HG03139 (cell line): Measurements from ENCODE around the gene LYPD3.
"Not testable (repeated sequence)": the region's sequence is repeated elsewhere in the genome, so short reads cannot be mapped to it uniquely, and the experiment has no call there.

ENCODE experiments used
- ATAC-seq: cut with Tn5 transposase; IDR thresholded peaks from one replicate; pipeline ENCODE4 v1.9.1; 2021; ENCODE audit not compliant: unreplicated experiment

Gene LYPD3

DNA sequence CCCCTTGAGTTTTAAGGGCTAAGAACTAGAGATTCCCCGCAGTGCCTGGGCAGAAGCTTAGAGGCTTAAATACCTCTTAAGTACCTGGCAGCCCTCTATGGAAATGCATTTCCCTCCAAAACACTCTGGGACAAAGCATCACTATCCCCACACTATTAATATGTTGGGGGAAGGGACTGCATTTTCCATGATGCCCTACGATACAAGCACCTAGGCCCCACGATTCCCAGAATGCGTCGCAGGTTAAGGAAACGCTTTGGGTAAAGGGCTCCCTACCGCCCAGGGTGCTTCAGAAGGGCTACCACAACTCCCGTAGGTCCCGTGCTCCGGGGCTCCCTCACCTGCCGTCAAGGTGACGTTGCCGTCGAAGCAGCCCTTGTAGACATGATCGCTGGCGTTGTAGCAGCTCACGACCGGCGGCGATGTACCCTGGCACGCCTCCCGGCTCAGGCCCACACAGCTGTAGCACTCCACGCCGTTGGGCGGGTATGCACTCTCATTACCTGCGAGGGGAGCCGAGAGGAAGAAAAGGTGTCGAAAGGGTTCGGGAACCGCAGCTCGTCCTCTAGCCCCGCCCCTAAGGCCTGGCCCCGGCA lies 2.5 kb downstream of the LYPD3 start:
- ATAC-seq: no peak

DNA sequence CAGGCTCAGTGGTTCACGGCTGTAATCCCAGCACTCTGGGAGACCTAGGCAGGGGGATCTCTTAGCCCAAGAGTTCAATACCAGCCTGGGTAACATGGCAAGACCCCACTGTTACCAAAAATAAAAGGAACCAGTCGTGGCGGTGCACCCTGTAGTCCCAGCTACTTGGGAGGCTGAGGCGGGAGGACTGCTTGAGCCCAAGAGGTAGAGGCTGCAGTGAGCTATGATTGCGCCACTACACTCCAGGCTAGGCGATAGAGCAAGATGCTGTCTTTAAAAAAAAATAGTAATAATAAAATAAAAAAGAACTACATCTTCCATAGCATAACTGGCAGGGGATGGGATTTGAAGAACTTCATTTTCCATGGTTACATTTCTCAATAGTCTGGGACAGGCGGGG lies 3.0 kb downstream of the LYPD3 start:
- ATAC-seq: no peak

DNA sequence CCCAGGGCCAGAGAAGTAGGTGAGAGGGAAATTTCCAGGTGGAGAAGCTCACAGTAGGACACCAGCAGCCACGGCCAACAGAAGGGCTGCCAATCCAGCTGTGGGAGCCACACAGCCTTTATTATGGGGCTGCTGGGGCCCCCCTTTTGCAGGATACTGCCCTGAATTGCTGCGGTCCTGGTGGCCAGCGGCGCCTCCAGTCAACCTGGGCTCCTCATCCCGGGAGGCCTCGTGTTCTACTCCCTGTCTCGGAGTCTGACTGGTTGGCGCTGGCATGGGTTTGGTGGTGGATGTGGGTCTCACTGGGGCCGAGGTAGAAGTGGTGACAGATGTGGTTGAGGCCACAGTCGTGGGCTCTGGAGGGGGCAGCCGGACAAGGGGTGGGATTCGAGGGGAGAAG lies 4.1 kb downstream of the LYPD3 start:
- ATAC-seq: no peak

DNA sequence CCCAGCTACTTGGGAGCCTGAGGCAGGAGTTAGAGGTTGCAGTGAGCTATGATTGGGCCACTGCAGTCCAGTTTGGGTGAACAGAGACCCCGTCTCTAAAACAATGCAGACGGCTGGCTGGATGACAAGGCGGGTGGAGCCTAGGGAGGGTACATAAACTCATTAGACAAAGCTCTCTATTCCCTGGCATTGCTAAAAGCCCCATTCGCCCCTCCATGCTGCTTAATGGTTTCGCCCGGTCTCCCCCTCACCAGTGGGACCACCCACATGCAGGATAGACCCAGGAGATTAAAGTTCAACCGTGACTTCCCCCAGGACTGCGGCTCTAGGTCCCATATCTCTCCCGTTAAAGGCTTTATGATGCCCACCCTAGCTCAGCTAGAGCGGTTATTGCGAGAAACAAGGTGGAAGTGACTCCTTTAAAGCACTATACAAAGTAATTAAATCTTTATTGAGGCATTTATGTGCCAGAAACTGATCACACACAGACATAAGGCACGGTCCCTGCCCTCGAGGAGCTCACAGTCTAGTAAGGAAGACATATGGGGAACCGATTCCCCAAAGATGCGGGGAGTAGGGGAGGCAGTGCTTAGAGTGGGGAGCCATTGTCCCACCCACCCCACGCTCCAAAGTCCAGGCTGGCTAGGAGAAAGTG lies 4.9 kb downstream of the LYPD3 start:
- ATAC-seq: no peak

DNA sequence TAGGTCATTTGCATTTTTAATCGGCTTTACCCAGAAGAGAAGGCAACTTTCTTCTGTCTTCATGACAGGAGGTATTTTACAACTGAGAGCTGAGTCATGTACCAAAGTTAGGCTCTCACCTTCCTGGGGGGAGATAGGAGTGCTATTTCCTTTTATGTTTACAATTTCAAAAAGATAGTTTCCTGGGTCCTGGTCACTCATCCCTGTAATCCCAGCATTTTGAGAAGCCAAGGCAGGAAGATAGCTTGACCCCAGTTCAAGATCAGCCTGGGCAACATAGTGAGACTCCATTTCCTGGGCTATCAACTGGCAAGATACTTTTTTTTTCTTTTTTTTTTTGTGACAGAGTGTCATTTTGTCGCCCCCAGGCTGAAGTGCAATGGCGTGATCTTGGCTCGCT lies 7.6 kb downstream of the LYPD3 start:
- ATAC-seq: no peak

DNA sequence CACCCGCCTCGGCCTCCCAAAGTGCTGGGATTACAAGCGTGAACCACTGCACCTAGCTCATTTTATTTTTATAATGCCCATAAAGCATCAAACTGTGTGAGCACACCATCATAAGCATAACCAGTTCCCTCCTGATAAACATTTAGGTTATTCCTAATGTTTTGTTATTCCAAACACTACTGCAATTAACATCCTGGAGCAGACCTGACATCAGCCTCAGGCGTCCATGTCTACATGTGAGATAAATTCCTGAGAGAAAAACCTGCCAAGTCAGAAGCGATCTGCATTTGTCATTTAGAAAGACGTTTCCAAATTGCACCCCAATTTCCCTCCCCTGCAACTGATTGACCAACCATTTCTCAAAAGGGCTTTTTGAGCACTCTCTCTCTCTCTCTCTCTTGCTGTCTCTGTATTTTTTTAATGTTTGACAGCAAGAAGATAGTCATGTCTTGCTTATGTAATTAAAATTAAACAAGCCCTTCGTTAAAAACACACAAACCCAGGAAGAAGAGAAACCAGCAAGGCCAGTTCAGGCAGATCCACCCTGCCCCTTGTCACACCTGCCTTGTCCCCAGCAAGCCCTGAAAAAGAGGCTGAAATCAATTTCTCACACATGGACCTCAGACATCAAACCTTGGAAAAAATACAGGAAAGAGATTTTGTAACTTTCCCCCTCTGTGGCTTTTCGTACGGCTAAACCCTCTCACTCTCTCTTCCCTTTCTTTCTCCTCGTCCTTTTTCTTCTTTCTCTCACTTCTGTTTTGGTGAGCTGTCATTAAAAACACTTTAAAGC lies 9.9 kb downstream of the LYPD3 start:
- ATAC-seq: no peak

DNA sequence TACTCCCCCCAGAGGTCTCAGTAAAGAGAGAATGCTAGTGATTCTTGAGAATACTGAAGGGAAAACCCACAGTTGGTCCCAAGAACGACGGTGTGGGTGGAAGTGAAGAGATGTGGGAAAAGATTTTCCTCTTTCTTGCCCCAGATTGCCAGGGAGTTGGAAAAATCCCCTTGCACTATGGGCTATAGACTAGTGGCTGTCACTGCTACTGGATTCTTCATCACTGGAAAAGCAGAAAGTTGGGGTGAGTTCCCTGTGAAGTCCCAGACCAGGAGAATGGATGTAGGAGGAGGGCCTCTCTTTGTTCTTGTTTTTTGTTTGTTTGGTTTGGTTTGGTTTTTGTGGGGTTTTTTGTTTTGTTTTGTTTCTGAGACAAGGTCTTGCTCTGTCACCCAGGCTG lies 11.4 kb downstream of the LYPD3 start:
- no peak for ATAC-seq

DNA sequence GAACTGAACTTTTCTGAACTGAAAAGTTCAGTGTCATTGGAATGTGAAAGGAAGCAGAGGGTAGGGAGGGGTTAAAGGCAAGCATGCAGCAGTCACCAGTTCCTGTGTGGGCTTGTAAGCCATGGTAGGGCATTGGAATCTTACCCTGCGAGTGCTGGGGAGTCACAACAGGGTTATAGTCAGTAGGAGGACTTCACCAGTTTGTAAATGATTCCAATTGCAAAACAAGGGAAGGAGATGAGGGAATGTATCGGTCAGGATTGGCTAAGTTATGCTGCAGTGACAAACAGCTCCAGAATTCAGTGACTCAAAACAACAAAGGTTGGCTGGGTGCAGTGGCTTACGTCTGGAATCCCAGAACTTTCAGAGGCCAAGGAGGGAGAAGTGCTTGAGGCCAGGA lies 12.8 kb downstream of the LYPD3 start:
- ATAC-seq: no peak

DNA sequence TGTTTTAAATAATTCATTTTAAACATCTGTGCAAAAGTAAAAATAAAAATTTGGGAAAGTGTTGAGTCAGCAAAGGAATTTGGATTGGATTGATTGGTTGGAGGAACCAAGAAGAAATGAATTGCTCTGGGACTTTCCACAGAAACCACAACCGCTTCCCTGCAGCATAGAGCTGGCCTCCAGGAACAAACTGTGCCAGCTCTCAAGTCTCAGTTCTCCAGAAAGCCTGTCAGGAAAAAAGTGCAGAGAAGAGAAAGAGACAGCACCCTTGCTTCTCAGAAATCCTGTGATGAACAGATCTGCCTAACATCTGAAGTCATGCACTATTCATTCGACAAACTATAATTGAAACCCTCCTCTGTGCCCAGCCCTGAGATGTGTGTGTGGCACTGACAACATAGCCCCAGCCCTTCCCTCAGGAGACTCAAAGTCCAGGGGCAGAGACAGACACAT lies 14.8 kb downstream of the LYPD3 start:
- no peak for ATAC-seq

DNA sequence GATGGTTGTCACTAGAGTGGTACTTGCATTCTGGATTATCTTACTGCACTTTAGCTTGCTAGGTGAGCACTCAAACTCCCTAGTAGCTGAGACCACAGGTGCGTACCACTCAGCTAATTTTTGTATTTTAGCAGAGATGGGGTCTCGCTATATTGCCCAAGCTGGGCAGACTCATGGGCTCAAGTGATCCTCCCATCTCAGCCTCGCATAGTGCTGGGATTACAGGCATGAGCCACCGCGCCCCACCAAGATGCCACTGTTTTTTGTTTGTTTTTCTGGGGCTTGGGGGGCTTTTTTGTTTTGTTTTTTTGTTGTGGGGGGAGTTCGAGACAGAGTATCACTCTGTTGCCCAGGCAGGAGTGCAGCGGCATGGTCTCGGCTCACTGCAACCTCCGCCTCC lies 17.8 kb downstream of the LYPD3 start:
- ATAC-seq: no peak

DNA sequence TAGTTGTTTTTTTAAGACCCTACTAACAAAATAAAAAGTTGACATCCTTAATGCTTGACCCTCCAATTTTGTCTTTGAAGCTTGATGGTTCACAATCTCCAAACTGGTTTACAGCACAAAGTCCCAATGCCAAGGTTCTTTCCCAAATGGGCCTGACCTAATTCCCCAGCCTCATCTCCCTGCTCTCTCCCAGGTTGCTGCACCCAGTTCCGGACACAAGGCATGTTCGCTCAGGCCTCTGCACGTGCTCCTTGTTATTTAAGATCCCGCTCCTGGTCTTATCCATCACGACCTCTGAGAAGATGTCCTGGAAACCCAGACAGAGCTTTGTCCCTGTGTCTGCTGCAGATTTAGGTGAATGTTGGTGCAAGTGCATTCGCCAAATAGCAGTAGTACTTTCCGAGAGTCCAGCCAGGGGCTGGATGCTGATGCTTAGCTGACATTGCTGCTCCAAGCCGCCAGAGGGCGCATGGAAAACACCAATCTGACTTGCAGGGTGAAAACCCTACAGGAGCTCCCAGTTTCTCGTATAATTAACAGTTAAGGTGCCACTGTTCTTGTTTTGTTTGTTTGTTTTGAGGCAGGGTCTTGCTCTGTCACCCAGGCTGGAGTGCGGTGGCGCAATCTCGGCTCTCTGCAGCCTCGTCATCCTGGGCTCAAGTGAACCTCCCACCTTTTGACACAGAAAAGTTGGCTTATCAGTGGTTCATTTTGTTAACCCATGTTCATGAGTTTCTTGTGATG lies 18.5 kb downstream of the LYPD3 start:
- ATAC-seq: no peak

DNA sequence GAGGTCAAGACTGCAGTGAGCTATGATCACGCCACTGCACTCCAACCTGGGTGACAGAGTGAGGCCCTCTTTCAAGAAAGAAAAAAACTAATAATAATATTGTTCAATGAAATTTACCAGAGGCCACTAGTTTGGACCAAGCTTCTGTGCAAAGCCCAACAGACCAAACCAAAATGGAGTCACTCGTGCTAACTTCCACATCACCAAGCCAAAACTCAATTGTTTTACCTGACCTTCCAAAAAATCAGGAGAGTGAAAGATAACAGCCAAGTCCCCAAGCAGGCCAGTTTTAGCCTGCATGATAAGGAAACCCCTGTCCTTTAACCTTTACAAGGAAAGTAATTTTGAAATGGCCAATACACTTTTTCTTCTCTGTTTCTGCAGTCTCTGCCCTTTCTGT lies 20.0 kb downstream of the LYPD3 start:
- ATAC-seq: no peak

DNA sequence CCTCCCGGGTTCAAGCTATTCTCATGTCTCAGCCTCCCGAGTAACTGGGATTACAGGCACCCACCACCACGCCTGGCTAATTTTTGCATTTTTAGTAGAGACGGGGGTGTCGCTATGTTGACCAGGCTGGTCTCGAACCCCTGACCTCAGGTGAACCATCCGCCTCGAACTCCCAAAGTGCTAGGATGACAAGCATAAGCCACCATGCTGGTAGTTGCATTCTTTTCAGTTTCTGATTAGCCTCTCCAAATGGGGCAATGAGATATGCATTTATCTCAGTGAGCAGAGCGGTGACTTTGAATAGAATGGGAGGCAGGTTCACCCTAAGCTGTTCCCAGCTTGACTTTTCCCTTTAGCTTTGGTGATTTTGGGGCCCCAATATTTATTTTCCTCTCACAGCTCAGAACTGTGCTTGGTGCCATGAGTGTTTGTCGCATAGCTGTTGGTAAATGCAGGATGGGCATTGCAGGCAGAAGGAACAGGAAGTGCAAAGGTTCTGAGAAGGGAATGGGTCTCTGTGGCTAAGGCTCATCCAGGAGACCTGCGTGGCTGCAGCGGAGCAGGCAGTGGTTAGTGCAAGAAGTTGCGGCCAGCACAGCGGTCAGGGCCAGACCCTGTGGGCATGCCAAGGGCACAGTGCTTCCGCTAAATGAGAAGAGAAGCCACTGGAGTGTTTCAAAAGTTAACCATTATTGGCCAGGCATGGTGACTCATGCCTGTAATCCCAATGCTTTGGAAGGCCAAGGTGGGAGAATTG lies 20.7 kb downstream of the LYPD3 start:
- no peak for ATAC-seq

DNA sequence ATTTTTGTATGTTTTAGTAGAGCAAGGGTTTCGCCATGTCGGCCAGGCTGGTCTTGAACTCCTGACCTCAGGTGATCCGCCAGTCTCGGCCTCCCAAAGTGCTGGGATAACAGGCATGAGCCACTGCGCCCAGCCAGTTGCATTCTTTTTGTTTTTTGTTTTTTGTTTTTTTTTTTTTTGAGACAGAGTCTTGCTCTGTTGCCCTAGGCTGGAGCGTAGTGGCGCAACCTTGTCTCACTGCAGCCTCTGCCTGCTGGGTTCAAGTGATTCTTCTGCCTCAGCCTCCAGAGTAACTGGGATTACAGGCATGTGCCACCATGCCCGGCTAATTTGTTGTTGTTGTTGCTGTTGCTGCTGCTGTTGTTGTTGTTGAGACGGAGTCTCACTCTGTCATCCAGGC lies 21.3 kb downstream of the LYPD3 start:
- not testable (repeated sequence) for ATAC-seq

DNA sequence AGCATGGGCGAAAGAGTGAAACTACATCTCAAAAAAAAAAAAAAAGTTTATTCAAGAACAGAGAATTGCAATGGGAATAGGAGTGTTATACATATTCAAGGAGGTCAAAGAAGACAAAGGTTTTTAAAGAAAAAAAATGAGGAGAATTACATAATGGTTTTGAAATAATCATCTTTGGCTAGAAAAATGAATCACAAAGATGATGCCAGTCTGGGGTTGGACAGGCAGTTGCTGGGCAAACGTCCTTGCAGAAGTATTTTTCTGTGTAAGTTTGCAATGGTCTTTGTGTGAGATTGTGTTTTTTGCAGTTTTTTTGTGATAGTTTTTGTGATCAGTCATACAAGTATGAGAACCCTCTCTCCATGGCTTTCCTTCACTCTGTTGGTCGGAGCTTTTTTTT lies 23.7 kb downstream of the LYPD3 start:
- ATAC-seq: no peak

DNA sequence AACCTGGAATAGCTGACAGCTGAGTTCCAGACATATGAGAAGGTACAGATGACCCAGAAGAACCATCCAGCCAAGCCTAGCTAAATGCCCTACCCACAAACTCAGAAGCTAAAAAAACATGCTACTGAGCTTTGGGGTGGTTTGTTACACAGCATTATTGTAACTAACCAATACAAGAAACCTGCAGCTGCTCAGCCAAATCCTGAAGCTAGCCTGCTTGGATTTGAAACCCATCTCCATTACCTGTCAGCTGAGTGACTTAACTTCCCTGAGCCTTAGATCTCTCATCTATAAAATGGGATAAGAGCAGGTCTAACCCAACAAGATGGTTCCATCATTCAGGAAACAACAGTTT lies 25.7 kb downstream of the LYPD3 start:
- no peak for ATAC-seq

DNA sequence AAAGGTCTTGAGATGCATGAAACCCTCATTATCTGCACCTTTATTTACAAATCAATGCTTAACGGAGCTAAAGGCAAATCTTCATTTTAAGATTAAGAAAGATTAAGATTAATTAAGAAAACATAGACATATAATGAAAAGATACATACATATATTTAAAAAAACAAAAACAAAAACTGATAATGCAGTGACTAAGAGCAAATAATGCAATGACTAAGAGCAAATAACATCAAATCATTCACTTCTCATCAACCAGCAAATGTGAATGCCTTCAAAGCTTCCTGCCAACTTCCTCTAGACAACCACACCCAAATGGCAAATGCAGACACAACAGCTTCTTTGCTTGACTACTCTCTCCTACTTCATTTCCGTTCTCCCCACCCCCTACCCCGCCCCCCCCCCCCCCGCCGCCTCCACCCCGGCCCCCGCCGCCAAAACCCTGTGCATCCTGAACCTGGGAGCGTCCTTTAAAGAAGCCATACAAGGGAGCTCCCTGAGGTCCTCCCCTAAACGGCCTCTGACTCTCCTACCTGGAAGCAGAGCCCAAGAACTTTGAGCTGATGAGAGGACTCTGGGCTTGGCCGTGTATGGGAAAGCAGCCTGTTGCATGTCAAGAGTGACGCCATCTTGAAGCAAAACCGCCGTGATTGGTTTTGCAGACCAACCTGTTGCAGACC lies 26.2 kb downstream of the LYPD3 start:
- ATAC-seq: no peak

DNA sequence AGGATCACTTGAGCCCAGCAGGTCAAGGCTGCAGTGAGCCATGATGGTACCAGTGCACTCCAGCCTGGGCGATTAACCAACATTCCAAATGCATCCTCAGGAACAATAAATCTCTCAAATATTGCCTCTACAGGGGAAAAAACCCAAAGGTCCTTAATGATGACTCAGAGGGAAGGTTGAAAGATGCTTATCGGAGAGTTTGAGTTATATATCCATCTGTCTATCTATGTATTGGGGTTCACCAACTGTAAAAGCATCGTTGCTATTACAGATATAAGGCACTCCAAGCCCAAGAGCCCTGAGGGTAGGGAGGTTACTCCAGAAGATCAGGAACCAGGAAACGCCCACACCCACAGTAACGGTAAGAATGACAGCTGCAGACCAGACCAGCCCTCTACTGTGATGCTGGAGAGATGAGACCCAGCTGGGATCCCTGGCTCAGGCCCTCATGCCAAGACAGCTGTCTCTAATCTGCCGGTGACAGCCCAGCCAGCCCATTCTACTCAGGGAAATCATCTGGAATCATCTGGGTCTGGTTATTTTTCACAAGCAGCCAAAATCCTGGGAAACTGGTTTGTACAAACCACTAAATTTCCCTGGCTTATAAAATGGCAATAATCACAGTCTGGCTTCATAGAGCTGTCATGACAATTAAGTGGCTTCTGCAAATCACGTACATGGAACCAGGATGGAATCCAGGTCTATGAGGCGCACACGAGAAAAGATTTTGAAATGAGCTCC lies 26.9 kb downstream of the LYPD3 start:
- ATAC-seq: no peak

DNA sequence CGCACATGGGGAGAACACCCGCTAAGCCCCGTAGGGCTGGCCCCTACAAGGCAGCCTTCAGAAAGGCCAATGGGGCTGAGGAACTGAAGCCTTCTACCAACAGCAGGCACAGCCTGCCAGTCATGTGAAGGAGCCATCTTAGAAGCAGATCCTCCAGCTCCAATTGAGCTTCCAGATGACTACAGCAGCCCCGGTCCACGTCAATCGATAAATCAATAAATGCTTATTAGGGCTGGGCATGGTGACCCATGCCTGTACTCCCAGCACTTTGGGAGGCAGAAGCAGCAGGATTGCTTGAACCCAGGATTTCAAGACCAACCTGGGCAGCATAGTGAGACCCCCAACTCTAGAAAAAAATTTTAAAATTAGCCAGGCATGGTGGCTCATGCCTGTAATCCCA lies 27.7 kb downstream of the LYPD3 start:
- no peak for ATAC-seq

DNA sequence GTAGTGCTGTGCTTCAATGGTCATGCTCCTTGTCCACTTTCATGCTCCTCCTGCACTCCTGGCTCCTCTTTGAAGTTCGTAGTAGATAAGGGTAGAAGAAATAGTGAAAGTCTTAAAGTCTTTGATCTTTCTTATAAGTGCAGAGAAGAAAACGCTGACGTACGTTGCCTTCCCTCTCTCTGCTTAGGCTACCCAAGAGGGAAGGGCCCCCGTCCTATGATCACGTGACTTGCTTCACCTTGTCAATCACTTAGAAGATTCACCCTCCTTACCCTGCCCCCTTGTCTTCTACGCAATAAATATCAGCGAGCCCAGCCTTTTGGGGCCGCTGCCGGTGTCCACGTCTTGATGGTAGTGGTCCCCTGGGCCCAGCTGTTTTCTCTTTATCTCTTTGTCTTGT lies 28.1 kb downstream of the LYPD3 start:
- ATAC-seq: not testable (repeated sequence)
